Spinal cord (tissue), 10 donors: ENCODE measurements around the gene AVL9. TPM values are rescaled to one million over a fixed set of nuclear protein-coding genes. Genes with fewer than 3 reads are reported as not detected.
A peak's percentile ranks its signal among the peaks of the same experiment; 100 is the strongest.

Source experiments
- DNase-seq, 6 donors: peaks; one replicate each; pipeline versions ENCODE4 v3.0.0 to v3.0.0-alpha.2; 2013 to 2015; ENCODE audit warnings: low spot score in 6 of 6, low read depth in 4 of 6
- H3K27ac ChIP-seq: one replicate; pipeline ENCODE4 v1.5.1; 2013; ENCODE audit warnings: low read depth, low read length, control low read depth
- H3K27me3 ChIP-seq: one replicate; pipeline ENCODE4 v1.6.1; 2013; ENCODE audit warnings: low read length; ENCODE audit not compliant: control insufficient read depth, insufficient read depth
- H3K36me3 ChIP-seq: one replicate; pipeline ENCODE4 v1.6.1; 2013; ENCODE audit warnings: low read length; ENCODE audit not compliant: control insufficient read depth, insufficient read depth
- H3K4me1 ChIP-seq: one replicate; pipeline ENCODE4 v1.6.1; 2013; ENCODE audit warnings: low read length; ENCODE audit not compliant: control insufficient read depth, insufficient read depth
- H3K4me3 ChIP-seq: one replicate; pipeline ENCODE4 v1.5.1; 2013; ENCODE audit warnings: low read depth, low read length, control low read depth
- H3K9me3 ChIP-seq: one replicate; pipeline ENCODE4 v1.6.1; 2013; ENCODE audit warnings: low read length; ENCODE audit not compliant: control insufficient read depth, insufficient read depth
- WGBS: methylation state at CpG from one replicate; pipeline ENCODE4 v1.1.5; 2013; ENCODE audit warnings: missing lambda C conversion rate; ENCODE audit not compliant: insufficient coverage; 5-methylcytosine and 5-hydroxymethylcytosine counted together
- polyA plus RNA-seq, 2 donors: library from polyadenylated mRNA; unstranded; fragments of 120-200 nt; gene quantifications; one replicate each; pipeline ENCODE4 v1.2.1, GENCODE V29; 2013; ENCODE audit not compliant: insufficient read length in 2 of 2
- total RNA-seq, 2 donors: library from RNA; depleted of rRNA in 1 of 2; stranded (reverse); fragments of 120-200 nt in 1 of 2; fragments of >200 nt in 1 of 2; gene quantifications; one replicate each; pipeline versions ENCODE4 v1.2.3 to v1.2.4, GENCODE V29; 2013 to 2014
- donor health status: healthy.

The AVL9 gene
- total and polyA plus RNA-seq, 4 donors = 30.4 to 56.8 (median 33.5) TPM

DNA sequence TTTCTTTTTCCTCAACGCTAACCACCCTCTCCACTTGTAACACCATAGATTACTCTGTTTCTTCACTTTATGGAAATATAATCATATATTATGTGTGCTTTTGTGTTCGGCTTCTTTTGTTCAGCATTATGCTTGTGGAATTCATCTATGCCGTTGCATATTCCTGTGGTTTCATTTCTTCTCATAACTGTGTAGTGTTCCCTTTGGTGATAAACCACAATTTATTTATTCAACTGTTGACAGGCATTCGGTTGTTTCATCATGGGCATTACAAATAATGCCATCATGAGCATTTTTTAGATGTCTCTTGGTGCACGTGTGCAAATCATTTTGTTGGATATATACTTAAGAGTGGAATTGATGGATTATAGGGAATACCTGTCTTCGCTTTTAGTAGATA, 12.1 kb downstream of the AVL9 start:
- no peak for DNase-seq
- Histone ChIP-seq H3K36me3 (no peaks in the 10 kb centered on the region), H3K9me3 (no peaks in the 10 kb centered on the region), H3K4me1 (no peaks in the 10 kb centered on the region), H3K27ac (no peak overlapping the region), H3K27me3 (no peaks in the 10 kb centered on the region), H3K4me3 (no peak overlapping the region)
- WGBS = 100% methylated on average over 1 of the region's 6 CpGs

DNA sequence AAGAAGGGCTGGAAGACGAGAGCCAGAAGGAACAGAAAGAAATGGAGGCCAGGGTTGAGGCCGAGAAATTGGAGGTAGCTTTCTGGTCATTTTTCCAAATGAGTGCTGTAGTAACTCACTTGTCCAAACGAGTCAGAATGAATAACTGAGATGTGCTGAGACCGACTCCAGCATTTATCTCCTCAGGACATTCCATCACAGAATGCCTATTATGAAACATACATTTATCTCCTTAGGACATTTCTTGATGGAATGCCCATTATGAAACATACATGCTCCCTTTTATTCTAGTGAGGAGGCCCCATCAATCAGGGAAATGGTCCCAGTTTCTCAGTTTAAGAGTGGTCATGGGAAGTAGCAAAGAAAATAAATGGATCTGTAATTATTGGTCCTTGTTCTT, 16.5 kb downstream of the AVL9 start:
- Histone ChIP-seq H3K27ac (no peak overlapping the region), H3K4me3 (no peak overlapping the region), H3K9me3 (peaks cover 2% of the 10 kb centered on the region), H3K4me1 (no peaks in the 10 kb centered on the region), H3K36me3 (no peaks in the 10 kb centered on the region), H3K27me3 (no peaks in the 10 kb centered on the region)
- 100% methylated on average over 2 of the region's 4 CpGs for WGBS
- no peak for DNase-seq

DNA sequence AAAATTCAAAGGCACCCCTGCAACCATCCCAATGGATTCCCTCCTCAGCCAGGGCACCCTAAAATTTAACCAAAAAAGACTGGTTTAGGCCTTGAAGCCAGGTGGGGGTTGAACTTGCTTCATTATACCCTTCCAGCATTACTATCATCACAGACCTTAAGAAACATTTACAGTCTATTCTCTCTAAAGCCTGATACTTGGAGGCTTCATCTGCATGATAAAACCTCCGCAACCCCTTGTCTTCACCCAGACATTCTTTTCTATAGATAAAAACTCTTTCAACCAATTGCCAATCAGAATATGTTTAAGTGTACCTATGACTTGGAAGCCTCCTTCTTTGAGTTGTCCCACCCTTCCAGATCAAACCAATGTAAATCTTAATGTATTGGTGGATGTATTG, 17.9 kb downstream of the AVL9 start:
- no peaks in the 10 kb centered on the region for H3K27me3 ChIP-seq
- no peak overlapping the region for H3K27ac ChIP-seq
- H3K4me3 ChIP-seq = no peak overlapping the region
- no peaks in the 10 kb centered on the region for H3K36me3 ChIP-seq
- H3K9me3 ChIP-seq = peaks cover 5% of the 10 kb centered on the region
- DNase-seq = no peak
- no CpG with 5 or more reads among the region's 1 CpG for WGBS
- no peaks in the 10 kb centered on the region for H3K4me1 ChIP-seq

DNA sequence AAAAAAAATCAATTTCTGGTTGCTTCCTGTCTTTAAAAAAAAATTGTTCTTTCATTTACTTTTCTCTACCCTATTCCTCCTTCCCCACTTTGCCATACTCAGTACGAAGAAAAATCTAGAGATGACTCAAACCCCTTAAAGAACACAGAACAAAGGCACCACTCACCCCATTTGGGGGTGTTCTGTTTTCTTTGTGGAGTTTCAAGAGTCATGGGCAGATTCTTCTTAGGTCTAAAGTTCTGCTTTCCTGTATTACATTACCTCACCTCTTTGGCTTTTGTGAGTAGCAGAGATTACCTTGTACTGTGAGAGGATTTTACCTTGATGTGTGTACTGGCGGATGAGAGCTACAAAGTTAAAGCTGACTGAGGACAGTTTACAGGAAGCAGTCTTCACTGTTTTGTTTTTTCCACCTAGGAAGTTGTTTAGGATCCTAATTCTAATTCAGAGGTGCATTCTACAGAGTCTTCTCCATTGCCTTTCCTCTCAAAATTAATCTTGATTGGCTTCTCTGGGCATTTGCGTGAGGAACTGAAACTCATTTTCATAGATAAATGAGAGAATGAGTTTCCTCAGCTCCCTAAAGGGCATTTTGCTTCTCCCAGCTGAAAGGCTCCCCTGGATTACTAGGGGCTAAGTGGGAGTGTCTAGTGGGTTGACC, 20.7 kb downstream of the AVL9 start:
- no peaks in the 10 kb centered on the region for H3K4me1 ChIP-seq
- no peak overlapping the region for H3K4me3 ChIP-seq
- H3K9me3 ChIP-seq = peaks cover 16% of the 10 kb centered on the region
- no peaks in the 10 kb centered on the region for H3K27me3 ChIP-seq
- no peaks in the 10 kb centered on the region for H3K36me3 ChIP-seq
- no peak overlapping the region for H3K27ac ChIP-seq
- WGBS = no CpG with 5 or more reads among the region's 3 CpGs
- DNase-seq = no peak

DNA sequence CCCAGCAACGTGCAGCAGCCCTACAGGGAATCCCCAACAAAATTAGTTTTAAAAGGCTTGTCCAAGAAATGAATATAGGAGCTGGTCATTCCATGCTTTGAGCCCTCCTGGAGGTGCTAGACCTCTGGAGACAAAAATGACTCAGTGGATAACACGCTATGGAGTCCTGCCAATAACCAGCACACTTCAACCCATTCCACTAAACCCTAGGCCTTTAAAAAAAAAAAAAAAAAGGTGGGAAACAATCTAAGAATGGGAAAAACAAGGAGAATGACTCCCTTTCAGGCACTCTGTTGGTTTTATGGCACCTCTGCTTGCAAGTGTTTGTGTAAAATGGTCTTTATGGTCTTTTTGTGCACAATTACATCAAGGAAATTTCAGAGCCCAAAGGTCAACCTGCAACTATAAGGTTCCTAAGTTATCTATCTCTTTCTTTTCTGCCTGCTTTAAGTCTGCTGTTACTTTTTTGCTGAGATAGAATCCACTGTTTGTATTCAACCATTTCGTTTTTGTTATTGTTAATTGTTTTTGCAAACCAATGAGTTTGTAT, 21.3 kb downstream of the AVL9 start:
- H3K27ac ChIP-seq = no peak overlapping the region

DNA sequence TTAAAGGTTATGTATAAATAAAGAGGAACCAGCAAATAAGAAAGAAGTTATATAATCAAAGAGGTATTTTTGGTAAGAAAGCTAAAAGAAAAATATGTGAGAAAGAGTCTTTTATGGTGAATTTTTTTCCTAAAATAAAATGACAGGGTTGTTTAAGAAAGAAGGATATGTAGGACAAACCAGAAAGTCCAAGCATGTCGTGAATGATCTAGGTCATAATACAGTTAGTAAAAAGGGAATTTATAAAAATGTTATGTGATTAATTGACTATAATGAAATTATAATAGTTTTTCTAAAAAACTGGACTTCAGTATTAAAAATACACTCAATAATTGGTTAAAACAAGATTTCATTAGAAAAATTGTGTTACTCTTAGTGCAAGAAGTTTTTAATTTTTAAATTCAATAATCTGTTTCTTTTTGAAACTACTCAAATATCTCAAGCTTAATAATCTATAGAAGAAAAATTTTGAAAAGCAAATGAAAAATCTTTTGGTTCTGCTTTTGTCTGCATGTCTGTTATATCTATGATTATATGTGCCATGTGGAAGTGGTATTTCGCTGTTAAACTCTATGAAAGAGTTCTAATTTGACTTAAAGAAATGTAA, 23.3 kb downstream of the AVL9 start:
- no peak overlapping the region for H3K27ac ChIP-seq
- no peak overlapping the region for H3K4me3 ChIP-seq
- H3K36me3 ChIP-seq = no peaks in the 10 kb centered on the region
- H3K9me3 ChIP-seq = peaks cover 16% of the 10 kb centered on the region
- no peaks in the 10 kb centered on the region for H3K4me1 ChIP-seq
- WGBS = no CpG with 5 or more reads among the region's 2 CpGs
- H3K27me3 ChIP-seq = no peaks in the 10 kb centered on the region
- peak in 2 of 6 donors; percentile 20 for DNase-seq

More for the DNA sequence above, 21.3 kb downstream of the AVL9 start:
- Histone ChIP-seq H3K9me3 (peaks cover 16% of the 10 kb centered on the region), H3K27me3 (no peaks in the 10 kb centered on the region), H3K4me1 (no peaks in the 10 kb centered on the region), H3K4me3 (no peak overlapping the region), H3K36me3 (no peaks in the 10 kb centered on the region)
- DNase-seq = no peak
- no CpG with 5 or more reads among the region's 3 CpGs for WGBS

DNA sequence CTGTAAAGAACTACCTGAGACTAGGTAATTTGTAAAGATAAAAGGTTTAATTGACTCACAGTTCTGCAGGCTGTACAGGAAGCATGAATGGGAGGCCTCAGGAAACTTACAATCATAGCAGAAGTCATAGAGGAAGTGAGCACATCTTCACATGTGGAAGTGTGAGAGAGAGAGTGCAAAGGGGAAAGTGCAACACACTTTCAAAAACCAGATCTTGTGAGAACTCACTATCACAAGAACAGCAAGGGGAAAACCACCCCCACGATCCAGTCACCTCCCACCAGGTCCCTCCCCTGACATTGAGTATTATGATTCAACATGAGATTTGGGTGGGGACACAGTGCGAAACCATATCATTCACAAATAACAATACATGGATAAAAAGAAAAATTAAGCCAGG, 24.5 kb downstream of the AVL9 start:
- WGBS = no CpG with 5 or more reads among the region's 2 CpGs
- peaks cover 15% of the 10 kb centered on the region for H3K9me3 ChIP-seq
- no peaks in the 10 kb centered on the region for H3K27me3 ChIP-seq

DNA sequence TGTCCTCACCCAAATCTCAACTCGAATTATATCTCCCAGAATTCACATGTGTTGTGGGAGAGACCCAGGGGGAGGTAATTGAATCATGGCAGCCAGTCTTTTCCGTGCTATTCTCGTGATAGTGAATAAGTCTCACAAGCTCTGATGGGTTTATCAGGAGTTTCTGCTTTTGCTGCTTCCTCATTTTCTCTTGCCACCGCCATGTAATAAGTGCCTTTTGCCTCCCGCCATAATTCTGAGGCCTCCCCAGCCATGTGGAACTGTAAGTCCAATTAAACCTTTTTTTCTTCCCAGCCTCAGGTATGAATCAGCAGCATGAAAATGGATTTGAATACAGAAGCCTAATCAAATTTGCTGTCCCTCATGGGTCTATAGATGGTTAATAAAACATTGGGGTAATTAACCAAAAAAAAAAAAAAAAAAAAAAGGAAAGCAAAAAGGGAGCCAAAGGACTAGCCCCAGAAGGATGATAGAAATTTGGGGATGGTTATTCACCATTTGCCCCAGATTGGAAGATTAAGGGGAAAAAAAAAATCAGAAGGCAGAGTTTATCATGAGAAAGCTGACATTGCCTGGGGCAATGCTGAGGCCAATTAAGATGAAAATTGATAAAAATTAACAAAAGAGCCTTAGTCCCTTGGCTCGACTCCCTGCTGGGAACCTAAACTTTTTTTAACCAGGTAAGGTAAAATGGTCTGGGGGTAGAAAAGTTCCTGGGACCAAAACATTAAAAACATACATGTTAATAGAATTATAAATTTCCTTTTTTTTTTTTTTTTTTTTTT, 27.6 kb downstream of the AVL9 start:
- H3K27ac ChIP-seq = no peak overlapping the region
- H3K4me3 ChIP-seq = no peak overlapping the region
- no peak for DNase-seq
- peaks cover 12% of the 10 kb centered on the region for H3K9me3 ChIP-seq
- H3K36me3 ChIP-seq = no peaks in the 10 kb centered on the region
- no CpG with 5 or more reads among the region's 6 CpGs for WGBS
- H3K27me3 ChIP-seq = no peaks in the 10 kb centered on the region
- no peaks in the 10 kb centered on the region for H3K4me1 ChIP-seq

More for the DNA sequence above, 24.5 kb downstream of the AVL9 start:
- no peak overlapping the region for H3K27ac ChIP-seq
- H3K4me1 ChIP-seq = no peaks in the 10 kb centered on the region
- DNase-seq = no peak
- no peak overlapping the region for H3K4me3 ChIP-seq
- no peaks in the 10 kb centered on the region for H3K36me3 ChIP-seq

DNA sequence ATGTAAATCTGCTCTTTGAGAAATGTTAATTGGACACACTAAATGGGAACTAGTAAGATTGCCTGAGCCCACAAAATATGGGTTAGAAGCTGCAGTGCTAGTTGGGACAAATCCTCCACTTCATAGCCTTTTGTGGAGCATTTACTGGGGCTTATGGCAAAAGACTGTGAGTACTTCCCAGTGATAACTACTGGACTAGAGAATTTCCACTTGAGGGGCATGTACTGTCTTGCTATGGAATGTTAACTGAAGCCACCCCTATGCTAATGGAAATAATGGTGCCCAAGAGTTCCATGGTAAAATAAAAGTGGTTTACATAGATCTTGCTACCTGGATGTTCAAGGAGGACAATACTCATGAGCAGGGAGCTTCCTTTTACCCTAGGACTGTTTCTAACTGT, 29.3 kb downstream of the AVL9 start:
- DNase-seq = no peak
- Histone ChIP-seq H3K4me3 (no peak overlapping the region), H3K9me3 (peaks cover 5% of the 10 kb centered on the region), H3K27me3 (no peaks in the 10 kb centered on the region), H3K27ac (no peak overlapping the region), H3K36me3 (no peaks in the 10 kb centered on the region), H3K4me1 (no peaks in the 10 kb centered on the region)
